Measurements from ENCODE around the gene ANXA6.
A peak's percentile ranks its signal among the peaks of the same experiment; 100 is the strongest.

The ANXA6 gene

GRCh38 chr5:151092762-151093161 lies 64.8 kb downstream of the ANXA6 start:
- H3K4me3 ChIP-seq (replicated peaks; ENCODE audit: low read depth, low read length) = no peak overlapping the region
- no peak for TF ChIP-seq CTCF (IDR thresholded peaks at IDR 0.05; ENCODE audit: low read length, missing control alignments)
- peak; percentile 72 for DNase-seq (ENCODE audit: low read depth)

- no peak for DNase-seq (ENCODE audit: low read depth)
- H3K4me3 ChIP-seq (replicated peaks; ENCODE audit: low read depth, low read length) = no peak overlapping the region
- TF ChIP-seq CTCF (IDR thresholded peaks at IDR 0.05; ENCODE audit: low read length, missing control alignments) = no peak
Observed at GRCh38 chr5:151089726-151090125, 67.9 kb downstream of the ANXA6 start.

DNA sequence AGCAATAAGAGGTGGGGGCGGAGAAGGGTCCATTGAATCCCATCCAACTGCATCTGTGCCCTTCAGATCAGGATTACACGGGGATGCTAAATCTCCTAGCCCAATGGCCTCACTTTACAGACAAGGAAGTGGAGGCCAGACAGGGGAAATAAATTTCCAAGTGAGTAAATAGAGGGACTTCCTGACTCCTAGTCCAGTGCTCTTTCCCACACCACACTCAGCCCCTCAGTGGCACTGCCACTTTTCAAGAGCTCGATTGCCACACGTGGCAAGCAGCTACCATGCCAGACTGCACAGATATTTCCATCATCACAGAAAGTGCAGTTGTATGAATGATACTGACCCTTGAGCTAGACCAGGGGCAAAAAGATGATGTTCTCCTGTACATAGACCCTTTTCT lies 68.6 kb downstream of the ANXA6 start:
- DNase-seq (ENCODE audit: low read depth) = no peak
- H3K4me3 ChIP-seq (replicated peaks; ENCODE audit: low read depth, low read length) = no peak overlapping the region
- no peak for TF ChIP-seq CTCF (IDR thresholded peaks at IDR 0.05; ENCODE audit: low read length, missing control alignments)

DNA sequence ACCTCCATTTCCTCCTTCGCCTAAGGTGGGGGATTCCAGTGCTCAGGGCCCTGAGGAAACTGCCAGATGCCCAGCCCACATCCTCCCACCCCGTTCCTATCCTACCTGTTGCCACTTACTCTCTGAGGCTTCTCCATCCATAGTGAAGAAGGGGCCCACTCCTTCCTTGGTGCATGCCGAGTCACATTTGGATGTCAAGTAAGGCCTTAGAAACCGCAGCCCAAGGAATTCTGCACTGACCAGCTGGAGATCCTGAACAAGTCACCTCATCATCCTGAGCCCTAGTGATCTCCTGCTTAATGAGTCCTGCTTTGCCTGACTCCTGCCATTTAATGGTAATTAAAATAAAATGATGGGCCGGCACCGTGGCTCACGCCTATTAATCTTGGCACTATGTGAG lies 70.1 kb downstream of the ANXA6 start:
- H3K4me3 ChIP-seq (replicated peaks; ENCODE audit: low read depth, low read length) = no peak overlapping the region
- TF ChIP-seq CTCF (IDR thresholded peaks at IDR 0.05; ENCODE audit: low read length, missing control alignments) = no peak
- no peak for DNase-seq (ENCODE audit: low read depth)

- peak overlapping the region; percentile 13 for H3K4me3 ChIP-seq (replicated peaks; ENCODE audit: low read depth, low read length)
- DNase-seq (ENCODE audit: low read depth) = no peak
- no peak for TF ChIP-seq CTCF (IDR thresholded peaks at IDR 0.05; ENCODE audit: low read length, missing control alignments)
Observed at GRCh38 chr5:151086905-151087360, 70.6 kb downstream of the ANXA6 start.

- DNase-seq (ENCODE audit: low read depth) = no peak
- H3K4me3 ChIP-seq (replicated peaks; ENCODE audit: low read depth, low read length) = peak overlapping the region; percentile 13
- TF ChIP-seq CTCF (IDR thresholded peaks at IDR 0.05; ENCODE audit: low read length, missing control alignments) = no peak
Observed at GRCh38 chr5:151086192-151086869, 71.2 kb downstream of the ANXA6 start.

DNA sequence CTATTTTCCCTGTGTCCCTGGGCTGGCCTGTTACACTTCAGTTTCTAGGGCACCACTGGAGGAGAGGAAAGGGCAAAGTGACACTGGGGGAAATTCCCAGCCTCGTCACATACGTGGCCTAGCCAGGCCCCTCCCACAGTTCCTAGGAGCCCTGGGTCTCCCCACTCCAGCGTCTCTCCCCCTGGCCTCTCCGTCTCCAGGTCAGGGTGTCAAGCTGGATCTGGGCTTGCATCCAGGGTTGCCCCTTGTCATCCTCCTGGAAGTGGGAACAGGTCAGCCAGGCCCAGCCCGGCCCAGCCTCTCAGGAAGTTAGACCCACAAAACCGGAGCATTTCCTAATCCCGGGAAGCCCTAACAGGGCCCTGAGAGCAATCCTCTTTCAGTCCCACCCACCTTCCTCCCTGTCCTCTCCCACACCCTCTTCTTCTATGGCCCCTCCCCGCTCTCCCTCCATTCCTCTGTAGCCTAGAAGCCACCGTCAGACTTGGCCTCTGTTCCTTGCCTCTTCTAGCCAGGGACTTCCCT lies 72.0 kb downstream of the ANXA6 start:
- no peak overlapping the region for H3K4me3 ChIP-seq (replicated peaks; ENCODE audit: low read depth, low read length)
- DNase-seq (ENCODE audit: low read depth) = peak; percentile 85
- TF ChIP-seq CTCF (IDR thresholded peaks at IDR 0.05; ENCODE audit: low read length, missing control alignments) = no peak
